HG03103 (cell line): Measurements from ENCODE around the gene CTRB2.

ENCODE experiments used
- ATAC-seq: cut with Tn5 transposase; IDR thresholded peaks from one replicate; pipeline ENCODE4 v1.9.1; 2021; ENCODE audit warnings: low read depth; ENCODE audit not compliant: unreplicated experiment

CTRB2 gene

DNA sequence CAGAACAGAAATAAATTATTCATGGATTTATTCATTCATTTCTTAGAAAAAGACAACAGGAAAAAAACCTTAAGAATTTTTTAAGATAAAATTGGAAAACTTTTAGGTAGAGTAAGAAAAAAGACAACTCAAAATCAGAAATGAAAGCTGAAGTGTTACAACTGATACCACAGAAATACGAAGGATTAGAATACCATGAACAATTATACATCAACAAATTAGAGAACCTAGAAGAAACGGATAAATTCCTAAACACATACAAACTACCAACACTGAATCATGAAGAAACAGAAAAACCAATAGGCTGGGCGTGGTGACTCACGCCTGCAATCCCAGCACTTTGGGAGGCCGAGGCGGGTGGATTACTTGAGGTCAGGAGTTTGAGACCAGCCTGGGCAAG lies 27.8 kb downstream of the CTRB2 start:
- no peak for ATAC-seq

DNA sequence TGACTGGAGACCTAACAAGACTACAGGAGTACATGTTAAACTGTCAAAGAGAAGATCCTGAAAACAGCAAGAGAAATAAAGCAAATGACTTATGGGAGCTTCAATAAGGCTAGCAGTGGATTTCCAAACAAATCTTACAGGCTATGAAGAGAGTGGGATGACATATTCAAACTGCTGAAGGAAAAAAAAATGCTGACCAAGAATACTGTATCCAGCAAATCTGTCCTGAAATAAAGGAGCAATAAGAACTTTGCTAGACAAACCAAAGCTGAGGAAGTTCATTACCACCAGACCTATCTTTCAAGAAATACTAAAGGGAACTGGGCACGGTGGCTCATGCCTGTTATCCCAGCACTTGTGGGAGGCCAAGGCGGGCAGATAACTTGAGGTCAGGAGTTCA lies 30.0 kb downstream of the CTRB2 start:
- no peak for ATAC-seq

DNA sequence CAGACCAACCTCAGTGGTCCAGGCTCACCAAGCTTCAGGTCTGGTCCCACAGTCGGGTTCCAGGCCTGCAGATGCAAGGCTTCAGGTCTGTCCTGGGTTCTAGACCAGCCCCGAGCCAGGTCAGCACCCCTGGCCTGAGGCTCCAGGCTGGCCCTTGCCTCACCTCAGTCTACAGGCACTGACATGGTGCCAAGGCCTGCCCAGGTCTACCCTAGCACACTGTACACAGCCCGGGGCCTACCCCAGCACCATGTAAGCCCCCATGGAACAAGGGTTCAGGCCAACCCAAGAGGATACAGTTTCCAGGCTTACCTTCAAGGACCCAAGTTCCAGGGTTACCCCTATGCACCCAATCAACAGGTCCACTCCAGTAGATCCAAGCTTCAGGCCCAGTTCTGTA lies 31.9 kb downstream of the CTRB2 start:
- no peak for ATAC-seq

GRCh38 chr16:75172578-75172977 lies 34.4 kb downstream of the CTRB2 start:
- no peak for ATAC-seq

DNA sequence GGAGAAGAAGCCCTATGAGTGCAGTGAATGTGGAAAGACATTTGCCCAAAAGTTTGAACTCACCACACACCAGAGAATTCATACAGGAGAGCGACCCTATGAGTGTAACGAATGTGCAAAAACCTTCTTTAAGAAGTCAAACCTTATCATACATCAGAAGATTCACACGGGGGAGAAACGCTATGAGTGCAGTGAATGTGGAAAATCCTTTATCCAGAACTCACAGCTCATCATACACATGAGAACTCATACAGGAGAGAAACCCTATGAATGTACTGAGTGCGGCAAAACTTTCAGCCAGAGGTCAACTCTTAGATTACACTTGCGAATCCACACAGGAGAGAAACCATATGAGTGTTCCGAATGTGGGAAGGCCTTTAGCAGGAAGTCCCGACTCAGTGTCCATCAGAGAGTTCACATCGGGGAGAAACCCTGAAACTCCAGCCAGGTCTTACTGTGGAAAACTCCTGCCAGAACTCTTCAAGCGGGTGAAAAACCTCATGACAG lies 37.0 kb downstream of the CTRB2 start:
- ATAC-seq: no peak

DNA sequence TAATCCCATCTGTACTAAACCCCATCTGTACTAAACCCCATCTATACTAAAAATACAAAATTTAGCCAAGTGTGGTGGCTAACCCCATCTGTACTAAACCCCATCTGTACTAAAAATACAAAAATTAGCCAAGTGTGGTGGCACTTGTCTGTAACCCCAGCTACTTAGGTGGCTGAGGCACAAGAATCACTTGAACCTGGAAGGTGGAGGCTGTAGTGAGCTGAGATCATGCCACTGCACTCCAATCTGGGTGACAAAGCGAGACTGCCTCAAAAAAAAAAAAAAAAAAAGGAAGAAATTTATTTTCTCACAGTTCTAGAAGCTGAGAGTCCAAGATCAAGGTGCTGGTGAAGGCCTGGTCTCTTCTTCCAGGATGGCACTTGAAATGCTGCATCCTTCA lies 46.6 kb downstream of the CTRB2 start:
- no peak for ATAC-seq
